Measurements from ENCODE around the gene OCIAD1.
"Not testable (repeated sequence)": the region's sequence is repeated elsewhere in the genome, so short reads cannot be mapped to it uniquely, and the experiment has no call there.

OCIAD1 gene

DNA sequence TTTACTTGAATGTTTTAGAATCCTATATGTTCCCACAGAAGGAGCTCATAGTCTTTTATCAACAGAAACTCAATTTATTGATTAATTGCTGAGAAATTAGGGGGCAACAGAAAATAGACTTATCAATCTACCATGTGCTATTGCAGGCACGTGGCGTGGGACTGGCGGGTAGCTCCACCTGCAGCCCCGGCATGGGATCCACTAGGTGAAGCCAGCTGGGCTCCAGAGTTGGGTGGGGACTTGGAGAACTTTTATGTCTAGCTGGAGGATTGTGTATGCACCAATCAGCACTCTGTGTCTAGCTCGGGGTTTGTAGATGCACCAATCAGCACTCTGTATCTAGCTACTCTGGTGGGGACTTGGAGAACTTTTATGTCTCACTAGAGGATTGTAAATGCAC, 3.3 kb upstream of the OCIAD1 start:
- DNase-seq, result no peak

DNA sequence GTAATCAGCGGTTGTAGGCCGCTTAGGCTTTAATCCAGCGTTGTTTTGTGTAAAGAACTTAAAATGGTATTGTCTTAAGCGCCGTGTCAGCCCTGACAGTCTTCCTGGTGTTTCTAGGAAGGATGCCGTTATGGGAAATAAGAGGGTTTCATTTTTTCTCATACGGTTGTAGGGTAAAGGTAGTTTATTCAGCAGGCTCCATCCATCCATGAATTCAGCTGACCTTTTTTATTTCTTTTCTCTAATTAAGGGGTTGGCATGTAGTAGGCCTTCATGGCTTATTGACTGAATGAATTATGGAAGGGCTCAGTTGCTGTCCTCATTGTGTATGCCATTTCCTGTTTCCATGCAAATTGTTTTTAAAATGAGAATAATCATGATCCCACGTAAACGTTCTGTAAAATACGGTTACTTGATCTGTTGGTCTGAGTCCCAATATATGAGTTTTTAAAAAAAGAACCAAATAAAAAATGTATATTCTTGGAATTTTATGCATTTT, 693 bp downstream of the OCIAD1 start:
- no peak for DNase-seq

DNA sequence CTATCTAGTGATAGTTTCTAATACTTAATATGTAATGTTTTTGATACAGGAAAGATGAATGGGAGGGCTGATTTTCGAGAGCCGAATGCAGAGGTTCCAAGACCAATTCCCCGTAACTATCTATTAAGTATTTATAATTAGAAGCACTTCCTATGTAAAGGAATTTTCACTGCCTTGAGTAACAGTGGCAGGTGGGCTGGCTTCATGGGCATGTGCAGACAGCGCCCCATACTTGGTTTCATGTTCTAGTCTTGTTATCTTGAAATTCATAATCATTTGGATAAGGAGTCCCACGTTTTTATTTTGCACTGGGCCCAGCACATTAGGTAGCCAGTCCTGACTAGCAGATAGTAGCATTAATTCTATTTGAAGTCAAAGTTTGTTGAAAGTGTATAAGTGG, 1.7 kb downstream of the OCIAD1 start:
- no peak for DNase-seq

DNA sequence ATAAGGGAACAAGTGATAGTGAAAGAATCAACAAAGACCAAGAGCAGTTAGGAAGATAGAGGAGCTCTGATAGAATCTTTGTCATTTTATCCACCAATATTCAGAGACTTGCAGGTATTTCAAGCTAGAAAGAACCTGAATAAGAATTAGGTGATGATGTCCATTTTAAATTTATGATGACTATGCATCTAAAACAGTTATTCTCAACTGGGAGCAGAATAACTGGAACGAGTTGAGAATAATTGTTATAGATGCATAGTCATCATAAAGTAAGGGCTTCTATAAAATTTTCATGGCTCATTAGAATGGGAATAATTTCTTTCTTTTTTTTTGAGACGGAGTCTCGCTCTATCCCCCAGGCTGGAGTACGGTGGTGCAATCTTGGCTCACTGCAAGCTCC, 5.8 kb downstream of the OCIAD1 start:
- DNase-seq, result no peak

DNA sequence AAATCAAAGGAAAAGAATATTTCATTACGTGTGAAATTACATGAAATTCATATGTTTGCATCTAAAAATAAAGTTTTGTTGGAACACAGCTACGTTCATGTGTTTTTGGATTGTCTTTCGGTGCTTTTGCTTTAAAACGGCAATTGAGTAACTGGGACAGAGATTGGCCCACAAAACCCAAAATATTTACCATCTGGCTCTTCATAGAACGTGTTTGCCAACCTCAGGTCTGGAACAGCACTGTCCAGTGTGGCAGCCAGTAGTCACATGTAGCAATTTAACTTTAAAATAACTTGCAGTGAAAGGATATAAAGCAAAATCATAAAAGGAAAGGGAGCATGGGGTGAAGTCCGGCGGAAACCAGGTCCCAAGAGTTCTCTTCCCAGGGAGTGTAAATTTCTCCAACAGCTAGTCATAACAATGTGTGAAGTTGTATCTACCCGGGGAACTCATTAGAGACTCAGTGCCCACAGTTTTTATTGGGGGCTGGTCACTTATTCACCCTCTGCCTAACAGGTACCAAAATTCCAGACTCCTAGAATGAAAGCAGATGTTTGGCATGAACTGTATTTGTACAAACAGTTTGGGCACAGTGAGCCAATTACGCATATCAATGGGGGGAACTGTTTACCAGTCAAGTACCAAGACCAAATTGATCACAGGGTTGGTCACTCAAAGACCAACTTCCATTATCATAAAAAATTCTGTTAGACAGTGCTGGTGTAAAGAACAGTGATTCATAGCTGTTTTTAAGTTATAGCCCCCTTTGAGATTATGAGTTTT, 10.3 kb downstream of the OCIAD1 start:
- DNase-seq, result no peak

DNA sequence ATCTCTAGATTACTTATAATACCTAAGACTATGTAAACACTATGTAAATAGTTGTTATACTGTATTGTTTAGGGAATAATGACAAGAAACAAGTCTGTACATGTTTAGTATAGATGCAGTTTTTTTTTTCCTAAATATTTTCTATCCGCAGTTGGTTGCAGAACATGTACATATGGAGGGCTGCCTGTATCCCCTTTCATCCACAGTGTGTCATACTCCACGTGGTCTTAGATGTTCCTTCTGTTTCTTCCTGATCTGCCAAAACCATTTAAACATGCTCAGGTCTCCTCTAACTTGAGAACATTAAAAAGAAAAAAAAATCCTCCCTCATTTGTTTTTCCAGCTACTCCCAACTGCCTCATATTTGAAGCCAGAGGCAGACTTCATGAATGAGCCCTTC, 14.0 kb downstream of the OCIAD1 start:
- DNase-seq, result no peak

DNA sequence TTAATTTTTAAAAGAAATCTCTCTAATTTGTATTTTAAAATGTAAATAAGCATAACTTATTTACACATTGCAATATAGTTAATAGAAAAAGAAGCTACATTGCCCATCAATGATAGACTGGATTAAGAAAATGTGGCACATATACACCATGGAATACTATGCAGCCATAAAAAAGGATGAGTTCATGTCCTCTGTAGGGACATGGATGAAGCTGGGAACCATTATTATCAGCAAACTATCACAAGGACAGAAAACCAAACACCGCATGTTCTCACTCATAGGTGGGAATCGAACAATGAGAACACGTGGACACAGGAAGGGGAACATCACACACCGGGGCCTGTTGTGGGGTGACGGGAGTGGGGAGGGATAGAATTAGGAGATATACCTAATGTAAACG, 17.9 kb downstream of the OCIAD1 start:
- DNase-seq, result not testable (repeated sequence)

DNA sequence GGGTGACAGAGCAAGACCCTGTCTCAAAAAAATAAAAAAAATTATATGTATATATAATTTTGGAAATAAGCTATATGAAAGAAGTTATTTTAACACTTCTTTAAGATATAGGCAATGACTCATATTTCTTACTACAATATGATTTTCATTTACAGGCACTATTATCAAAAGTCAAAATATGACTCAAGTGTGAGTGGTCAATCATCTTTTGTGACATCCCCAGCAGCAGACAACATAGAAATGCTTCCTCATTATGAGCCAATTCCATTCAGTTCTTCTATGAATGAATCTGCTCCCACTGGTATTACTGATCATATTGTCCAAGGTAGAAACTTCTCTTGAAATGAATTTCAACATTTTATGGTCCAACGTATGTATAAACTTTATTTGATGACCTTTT, 20.8 kb downstream of the OCIAD1 start:
- no peak for DNase-seq

DNA sequence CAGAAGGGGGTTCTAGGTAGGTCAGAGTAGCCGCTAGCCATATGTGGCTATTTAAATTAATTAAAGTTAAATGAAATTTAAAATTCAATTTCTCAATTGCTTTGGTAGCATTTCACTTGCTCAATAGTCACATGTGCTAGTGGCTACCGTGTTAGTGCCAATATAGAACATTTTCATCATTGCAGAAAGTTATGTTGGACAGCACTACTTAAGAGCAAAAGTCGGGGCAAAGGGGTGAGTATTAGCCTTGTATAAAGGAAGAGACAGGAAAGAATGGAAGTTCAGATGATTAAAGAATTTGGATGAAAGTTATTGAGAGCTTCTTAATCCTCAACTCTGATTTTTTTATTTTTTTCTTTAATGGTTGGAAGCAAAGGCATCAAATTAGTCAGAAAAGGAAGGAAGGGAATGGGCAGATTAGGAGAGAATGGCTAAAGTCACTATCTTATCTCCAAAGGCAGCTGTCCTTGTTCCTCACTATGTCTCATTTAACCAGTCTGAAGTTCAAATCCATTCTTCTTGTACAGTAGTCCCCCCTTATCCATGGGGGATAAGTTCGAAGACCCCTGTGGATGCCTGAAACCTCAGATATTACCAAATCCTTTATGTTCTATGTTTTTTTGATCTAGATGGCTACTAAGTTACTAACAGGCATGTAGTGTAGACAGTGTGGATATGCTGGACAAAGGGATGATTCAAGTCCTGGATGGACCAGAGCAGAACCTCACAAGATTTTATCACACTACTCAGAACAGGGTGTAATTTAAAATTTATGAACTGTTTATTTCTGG, 22.9 kb downstream of the OCIAD1 start:
- no peak for DNase-seq

DNA sequence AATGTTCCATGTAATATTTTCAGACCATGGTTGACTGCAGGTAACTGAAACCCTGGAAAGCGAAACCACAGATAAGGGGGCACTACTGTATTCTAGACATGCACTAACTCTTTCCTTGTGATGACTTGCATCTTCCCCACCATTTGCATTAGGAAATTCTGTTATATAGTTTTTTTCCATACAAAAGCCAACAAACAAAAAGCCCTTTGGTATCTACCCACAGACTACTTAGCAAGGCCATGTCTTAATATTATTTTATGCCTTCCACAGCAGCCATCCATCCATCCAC, 23.5 kb downstream of the OCIAD1 start:
- no peak for DNase-seq

DNA sequence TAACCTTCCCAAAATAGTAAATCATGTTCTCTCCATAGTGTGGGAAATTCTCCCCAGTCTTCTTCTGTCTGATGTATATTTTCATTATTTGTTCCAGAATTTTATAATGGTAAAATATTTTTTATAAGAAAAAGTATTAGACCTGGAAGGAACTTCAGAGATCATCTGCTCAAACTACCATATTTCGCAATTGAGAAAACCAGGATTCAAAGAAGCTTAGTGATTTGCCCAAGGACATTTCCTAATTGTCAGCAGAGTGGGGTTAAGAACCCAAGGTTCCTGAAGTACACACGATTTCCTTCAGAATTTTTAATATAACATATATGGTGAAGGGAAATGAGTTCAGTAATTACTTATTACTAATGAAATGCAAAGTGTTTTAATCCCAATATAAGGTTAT, 24.1 kb downstream of the OCIAD1 start:
- no peak for DNase-seq

DNA sequence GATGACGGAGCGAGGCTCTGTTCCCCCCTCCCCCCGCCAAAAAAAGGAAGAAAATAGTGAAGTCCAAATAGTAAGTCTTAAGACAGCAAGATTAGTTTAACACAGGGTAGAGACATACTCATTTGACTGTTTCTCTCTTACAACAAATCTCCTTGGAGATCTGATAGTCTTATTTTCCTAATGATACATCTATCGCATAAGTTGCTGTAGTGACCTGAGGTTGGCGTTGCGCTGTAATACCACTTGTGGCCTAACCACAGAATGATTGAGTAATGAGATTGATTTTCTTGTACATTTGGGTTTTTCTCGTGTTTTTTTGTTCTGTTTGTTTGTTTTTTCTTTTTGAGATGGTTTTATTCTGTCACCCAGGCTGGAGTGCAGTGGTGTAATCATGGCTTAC, 27.2 kb downstream of the OCIAD1 start:
- no peak for DNase-seq

DNA sequence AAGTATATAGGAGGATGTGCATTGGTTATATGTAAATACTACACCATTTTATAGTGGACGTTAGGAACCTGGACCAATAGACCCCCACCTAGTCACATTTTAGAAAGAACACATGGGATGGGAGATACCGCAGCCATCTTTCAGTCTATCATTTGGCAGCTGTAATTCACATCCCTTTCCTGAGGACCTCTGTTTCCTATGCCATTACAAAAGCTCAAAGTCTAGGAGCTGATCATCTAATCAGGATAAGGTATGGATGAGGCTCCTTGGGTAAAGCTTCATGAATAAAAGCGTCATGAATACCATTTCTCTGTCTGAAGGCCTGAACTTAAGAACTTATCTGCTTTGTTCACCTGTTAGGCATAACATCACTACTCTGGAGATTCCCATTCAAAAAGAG, 31.1 kb downstream of the OCIAD1 start:
- no peak for DNase-seq

DNA sequence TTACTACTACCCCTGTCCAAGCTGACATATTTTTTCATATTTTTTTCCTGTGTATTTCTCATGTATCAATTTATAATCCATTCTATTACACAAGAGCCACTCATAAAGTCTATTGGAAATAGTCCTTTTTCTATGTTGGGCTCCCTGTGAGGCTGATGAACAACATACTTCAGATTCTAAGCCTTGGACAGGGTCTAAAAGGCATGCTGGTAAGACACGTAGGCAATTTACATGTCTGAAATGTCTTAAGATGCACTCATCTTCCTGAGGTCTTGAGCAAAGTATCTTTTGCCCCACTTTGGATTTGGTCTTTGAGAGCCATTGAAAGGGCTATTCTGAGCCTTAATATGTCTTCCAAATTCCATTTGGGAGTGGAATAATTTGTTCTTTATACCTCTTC, 31.8 kb downstream of the OCIAD1 start:
- DNase-seq, result peak; percentile 6

DNA sequence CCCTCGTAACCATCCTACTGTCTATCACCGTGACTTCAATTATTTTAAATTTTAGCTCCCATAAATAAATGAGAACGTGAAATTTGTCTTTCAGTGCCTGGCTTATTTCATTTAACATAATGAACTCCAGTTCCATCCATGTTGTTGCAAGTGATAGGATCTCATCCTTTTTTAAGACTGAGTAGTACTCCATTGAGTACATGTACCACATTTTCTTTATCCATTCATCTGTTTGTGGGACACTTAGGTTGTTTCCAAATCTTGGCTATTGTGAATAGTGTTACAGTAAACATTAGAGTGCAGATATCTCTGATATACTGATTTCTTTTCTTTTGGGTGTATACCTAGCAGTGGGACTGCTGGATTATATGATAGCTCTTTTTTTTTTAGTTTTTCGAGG, 32.8 kb downstream of the OCIAD1 start:
- DNase-seq, result no peak

DNA sequence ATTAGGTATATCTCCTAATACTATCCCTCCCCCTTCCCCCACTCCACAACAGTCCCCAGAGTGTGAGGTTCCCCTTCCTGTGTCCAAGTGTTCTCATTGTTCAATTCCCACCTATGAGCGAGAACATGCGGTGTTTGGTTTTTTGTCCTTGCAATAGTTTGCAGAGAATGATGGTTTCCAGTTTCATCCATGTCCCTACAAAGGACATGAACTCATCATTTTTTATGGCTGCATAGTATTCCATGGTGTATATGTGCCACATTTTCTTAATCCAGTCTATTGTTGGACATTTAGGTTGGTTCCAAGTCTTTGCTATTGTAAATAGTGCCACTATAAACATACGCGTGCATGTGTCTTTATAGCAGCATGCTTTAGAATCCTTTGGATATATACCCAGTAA, 33.8 kb downstream of the OCIAD1 start:
- DNase-seq, result not testable (repeated sequence)

DNA sequence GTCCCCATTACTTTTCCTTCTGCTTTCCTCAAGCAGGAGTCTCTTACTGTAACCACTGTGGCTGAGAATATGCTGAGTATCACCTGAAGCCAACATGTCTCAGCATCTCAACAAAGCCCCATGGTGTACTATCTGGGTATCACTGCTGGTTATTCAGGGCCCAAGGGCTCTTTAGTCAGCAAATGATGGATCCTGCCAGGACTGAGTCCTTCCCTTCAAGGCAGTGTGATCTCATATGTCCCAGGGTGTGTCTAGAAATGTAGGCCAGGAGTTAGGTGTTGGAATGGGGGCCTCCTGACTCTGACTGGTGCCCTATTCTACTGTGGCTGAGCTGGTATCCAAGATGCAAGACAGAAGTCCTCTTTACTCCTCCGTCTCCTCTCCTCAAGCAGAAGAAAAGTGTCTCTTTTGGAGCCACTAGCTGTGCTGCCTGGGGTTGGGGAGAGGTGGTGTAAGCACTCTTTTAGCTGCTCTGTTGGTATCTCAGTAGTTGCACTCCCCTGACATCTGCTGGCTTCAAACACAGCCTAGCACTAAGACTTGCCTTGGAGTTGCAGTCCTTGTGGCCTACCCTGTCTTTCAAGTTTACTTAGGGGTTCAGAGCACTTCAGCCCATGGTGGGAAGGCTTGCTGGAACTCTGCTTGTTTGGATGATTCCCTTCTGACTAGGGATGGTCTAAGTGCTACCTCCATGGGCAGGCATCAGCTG, 47.1 kb downstream of the OCIAD1 start:
- DNase-seq, result no peak

DNA sequence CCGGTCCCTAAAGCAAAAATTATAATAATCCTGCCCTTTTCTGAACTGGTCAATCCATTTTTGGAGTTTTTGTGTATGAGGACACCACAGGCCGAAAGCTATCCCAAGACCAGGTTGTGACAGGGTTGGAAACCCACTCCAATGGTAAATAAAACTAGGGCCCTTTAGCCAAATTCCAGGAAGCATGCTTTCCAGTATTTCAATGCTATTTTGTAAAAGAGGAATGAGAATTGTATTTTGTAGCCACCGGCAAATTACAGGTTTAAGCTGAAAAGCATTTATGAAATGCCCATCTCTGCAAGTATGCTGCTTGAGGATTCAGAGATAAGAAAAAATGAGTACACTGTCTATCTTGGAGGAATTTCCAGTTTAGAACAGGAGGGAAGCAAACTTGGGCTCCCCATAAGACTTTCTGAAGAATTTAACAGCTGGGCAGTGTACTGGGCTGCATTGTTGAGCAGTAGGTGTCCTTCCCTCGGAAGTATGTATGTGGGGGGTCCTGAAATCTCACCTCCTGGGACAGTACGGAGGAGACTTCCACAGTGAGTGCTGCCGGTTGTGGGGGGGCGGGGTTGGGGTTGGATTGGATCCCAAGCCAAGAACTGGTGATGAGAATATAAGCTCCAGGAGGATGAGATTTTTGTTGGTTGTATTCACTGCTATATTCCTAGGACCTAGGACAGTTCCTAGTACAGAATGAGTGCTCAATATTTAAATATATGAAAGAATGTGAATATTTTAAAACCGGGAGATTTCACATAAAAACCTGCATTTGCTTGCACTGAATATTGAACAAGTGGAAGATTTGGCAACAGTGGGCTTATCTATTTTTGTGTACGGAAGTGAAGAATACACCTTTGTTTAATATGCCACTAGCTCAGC, 48.9 kb downstream of the OCIAD1 start:
- no peak for DNase-seq

DNA sequence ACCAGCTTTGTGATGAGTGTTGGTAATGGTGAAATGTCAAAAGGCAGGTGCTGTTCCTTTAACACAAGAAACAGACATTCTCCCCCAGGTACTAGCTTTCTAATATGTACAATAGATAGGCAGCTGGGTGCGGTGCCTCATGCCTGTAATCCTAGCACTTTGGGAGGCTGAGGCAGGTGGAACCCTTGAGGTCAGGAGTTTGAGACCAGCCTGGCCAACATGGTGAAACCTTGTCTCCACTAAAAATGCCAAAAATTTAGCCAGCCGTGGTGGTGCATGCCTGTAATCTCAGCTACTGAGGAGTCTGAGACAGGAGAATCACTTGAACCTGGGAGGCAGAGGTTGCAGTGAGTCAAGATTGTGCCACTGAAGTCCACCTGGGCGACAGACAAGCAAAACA, 50.8 kb downstream of the OCIAD1 start:
- DNase-seq, result not testable (repeated sequence)

DNA sequence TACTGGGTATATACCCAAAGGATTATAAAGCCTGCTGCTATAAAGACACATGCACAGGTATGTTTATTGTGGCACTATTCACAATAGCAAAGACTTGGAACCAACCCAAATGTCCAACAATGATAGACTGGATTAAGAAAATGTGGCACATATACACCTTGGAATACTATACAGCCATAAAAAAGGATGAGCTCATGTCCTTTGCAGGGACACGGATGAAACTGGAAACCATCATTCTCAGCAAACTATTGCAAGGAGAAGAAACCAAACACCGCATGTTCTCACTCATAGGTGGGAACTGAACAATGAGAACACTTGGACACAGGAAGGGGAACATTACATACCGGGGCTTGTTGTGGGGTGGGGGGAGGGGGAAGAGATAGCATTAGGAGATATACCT, 58.9 kb downstream of the OCIAD1 start:
- DNase-seq, result not testable (repeated sequence)

DNA sequence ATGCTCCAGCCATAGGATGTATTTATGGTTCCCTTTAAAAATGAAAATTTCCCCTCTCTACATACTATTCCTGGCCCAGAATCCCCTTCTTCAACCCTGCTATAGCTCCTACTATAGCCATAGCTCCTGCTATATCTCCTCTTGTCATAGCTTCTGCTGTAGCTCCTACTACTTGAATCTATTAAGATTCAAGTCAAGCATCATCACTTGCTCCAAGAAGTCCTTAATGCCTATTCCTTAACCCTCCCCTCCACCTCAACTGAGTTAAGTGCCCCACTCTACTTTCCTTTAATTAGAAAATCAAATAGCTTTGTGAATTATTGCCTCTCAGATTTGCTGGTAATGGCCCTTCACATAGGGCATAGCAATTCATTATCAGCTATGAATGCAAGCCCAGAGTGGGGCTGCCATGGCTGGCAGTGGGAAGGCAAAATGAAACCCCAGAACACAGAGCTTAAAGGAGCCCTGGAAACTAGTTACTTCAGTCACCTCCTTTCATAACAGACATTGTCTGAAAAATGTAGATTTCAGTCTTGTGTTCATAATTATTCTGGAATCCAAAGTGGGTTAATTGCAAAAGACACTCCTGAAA, 60.2 kb downstream of the OCIAD1 start:
- no peak for DNase-seq

DNA sequence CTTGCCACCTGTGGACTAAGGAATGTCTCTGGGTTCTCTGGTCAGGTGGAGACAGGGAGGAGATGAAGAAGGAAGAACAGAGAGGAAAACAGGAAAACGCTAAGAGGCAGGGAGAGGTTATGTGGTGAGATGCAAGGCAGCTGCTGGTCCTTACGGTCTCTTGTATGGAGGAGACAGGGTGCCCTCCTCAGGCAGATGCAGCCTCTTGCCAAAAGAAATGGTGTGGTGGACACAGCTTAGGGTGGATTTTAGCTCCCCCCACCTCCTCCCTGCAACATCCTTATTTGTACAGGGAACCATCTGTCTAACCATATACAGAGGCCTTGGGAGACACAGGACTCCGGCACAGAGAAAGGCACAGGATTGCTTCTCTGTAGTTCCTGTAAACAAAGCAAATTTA, 66.0 kb downstream of the OCIAD1 start:
- DNase-seq, result no peak
